Peyer's patch (tissue), 4 donors: ENCODE measurements around the gene NPEPL1.

Experiments used
- POLR2A ChIP-seq, 2 donors: fragments of 450-650 bp; IDR thresholded peaks; one replicate each; pipeline ENCODE4 v1.5.1; 2017; ENCODE audit warnings: antibody characterized with exemption in 2 of 2, mild to moderate bottlenecking in 2 of 2, moderate library complexity in 2 of 2
- TF ChIP-seq, protein P1 (sequence below), 6 experiments: fragments of 450-650 bp in 4 of 6; fragments of 200-600 bp in 2 of 6; sonication (generic) in 1 of 6; IDR thresholded peaks; one replicate each; pipeline ENCODE4 v1.5.1; 2017 to 2019; ENCODE audit warnings: antibody characterized with exemption in 6 of 6, mild to moderate bottlenecking in 3 of 6, moderate library complexity in 1 of 6

DNA sequence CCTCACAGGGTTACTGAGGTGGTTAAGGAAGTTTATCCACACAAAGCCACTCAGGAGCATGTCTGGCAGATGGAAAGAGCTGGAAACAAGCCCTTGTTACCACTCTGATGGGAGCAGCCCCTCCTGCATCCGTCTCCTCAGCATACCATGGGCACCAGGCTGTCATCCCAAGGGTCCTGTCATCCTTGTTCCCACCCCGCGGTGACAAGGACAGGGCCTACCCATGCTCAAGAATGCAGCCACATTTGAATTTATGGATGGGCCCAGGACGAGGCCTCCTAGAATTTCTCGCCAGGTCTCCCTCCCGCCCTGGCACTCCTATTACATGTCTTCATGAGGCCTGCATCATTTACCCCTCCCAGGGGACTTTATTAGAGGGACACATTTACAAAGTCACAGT is 60.0 kb downstream of the NPEPL1 start:
- TF ChIP-seq, protein P1, sequence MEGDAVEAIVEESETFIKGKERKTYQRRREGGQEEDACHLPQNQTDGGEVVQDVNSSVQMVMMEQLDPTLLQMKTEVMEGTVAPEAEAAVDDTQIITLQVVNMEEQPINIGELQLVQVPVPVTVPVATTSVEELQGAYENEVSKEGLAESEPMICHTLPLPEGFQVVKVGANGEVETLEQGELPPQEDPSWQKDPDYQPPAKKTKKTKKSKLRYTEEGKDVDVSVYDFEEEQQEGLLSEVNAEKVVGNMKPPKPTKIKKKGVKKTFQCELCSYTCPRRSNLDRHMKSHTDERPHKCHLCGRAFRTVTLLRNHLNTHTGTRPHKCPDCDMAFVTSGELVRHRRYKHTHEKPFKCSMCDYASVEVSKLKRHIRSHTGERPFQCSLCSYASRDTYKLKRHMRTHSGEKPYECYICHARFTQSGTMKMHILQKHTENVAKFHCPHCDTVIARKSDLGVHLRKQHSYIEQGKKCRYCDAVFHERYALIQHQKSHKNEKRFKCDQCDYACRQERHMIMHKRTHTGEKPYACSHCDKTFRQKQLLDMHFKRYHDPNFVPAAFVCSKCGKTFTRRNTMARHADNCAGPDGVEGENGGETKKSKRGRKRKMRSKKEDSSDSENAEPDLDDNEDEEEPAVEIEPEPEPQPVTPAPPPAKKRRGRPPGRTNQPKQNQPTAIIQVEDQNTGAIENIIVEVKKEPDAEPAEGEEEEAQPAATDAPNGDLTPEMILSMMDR (IDR thresholded peaks at IDR 0.05): no peak
- TF ChIP-seq POLR2A (IDR thresholded peaks at IDR 0.05): no peak
